SK-N-SH (cell line): Measurements from ENCODE around the gene EP300. TPM values are rescaled to one million over a fixed set of nuclear protein-coding genes. Genes with fewer than 3 reads are reported as not detected.

Experiments
- CTCF ChIA-PET: fragments of 300-600, 350-600 bp; formaldehyde crosslinking; extraction: SDS; loops from one replicate; lab custom pipeline; 2021; lab: Yijun Ruan, JAX
- POLR2A ChIA-PET: fragments of 350-600 bp; sonication (Branson Sonifier 250); formaldehyde crosslinking; extraction: SDS; loops from one replicate; lab custom pipeline; 2020; ENCODE audit warnings: antibody characterized with exemption, inconsistent platforms; lab: Yijun Ruan, JAX
- DNase-seq: peaks from one replicate; pipeline ENCODE4 v3.0.0; 2012
- H2AFZ ChIP-seq: fragments of 200-600 bp; sonication (generic); 2 replicates; pipeline ENCODE4 v1.8.1; 2016; ENCODE audit warnings: antibody characterized with exemption, mild to moderate bottlenecking, low read depth
- H3F3A ChIP-seq: fragments of 200-600 bp; sonication (generic); replicated peaks from 2 replicates; pipeline ENCODE3; 2016; ENCODE audit warnings: antibody characterized with exemption, mild to moderate bottlenecking; ENCODE audit not compliant: insufficient read depth
- H3K27ac ChIP-seq, 2 experiments: fragments of 200-500 bp in 1 of 2; fragments of 200-600 bp in 1 of 2; sonication (Bioruptor generic) in 1 of 2; sonication (generic), shearing (Covaris generic) in 1 of 2; 2 replicates each; pipeline versions ENCODE4 v1.5.1 to v1.6.1; 2014 to 2016; ENCODE audit warnings: low read depth in 2 of 2, inconsistent platforms in 1 of 2, low read length in 1 of 2, mild to moderate bottlenecking in 1 of 2, mixed read lengths in 1 of 2
- H3K27me3 ChIP-seq: fragments of 200-600 bp; sonication (generic), shearing (Covaris generic); 2 replicates; pipeline ENCODE4 v1.6.1; 2016; ENCODE audit warnings: mixed run types; ENCODE audit not compliant: insufficient read depth
- H3K36me3 ChIP-seq, 2 experiments: fragments of 200-500 bp in 1 of 2; fragments of 200-600 bp in 1 of 2; sonication (Bioruptor generic) in 1 of 2; sonication (generic) in 1 of 2; replicated peaks in 1 of 2; 2 replicates each; pipeline versions ENCODE3 to v1.5.1; 2014 to 2016; ENCODE audit warnings: low read length in 1 of 2, mild to moderate bottlenecking in 1 of 2; ENCODE audit not compliant: insufficient read depth in 2 of 2, control insufficient read depth in 1 of 2
- H3K4me1 ChIP-seq, 2 experiments: fragments of 200-500 bp in 1 of 2; fragments of 200-600 bp in 1 of 2; sonication (Bioruptor generic) in 1 of 2; sonication (generic), shearing (Covaris generic) in 1 of 2; 2 replicates each; pipeline versions ENCODE4 v1.5.1 to v1.6.1; 2014 to 2016; ENCODE audit warnings: low read depth in 1 of 2, low read length in 1 of 2, mixed run types in 1 of 2; ENCODE audit not compliant: insufficient read depth in 2 of 2, control insufficient read depth in 1 of 2
- H3K4me2 ChIP-seq: fragments of 200-600 bp; sonication (generic), shearing (Covaris generic); 2 replicates; pipeline ENCODE4 v1.6.1; 2017; ENCODE audit warnings: mixed run types
- H3K4me3 ChIP-seq, 2 experiments: fragments of 200-500 bp in 1 of 2; fragments of 200-600 bp in 1 of 2; sonication (Bioruptor generic) in 1 of 2; sonication (generic), shearing (Covaris generic) in 1 of 2; 2 replicates each; pipeline versions ENCODE4 v1.5.1 to v1.8.1; 2014 to 2016; ENCODE audit warnings: low read depth in 2 of 2, inconsistent platforms in 1 of 2, low read length in 1 of 2, mild to moderate bottlenecking in 1 of 2, mixed read lengths in 1 of 2, moderate library complexity in 1 of 2
- H3K79me2 ChIP-seq: fragments of 200-600 bp; sonication (generic); 2 replicates; pipeline ENCODE4 v1.8.1; 2017; ENCODE audit warnings: mild to moderate bottlenecking; ENCODE audit not compliant: insufficient read depth
- H3K9ac ChIP-seq: fragments of 200-600 bp; sonication (generic); 2 replicates; pipeline ENCODE4 v1.6.1; 2017; ENCODE audit warnings: mixed run types
- H3K9me2 ChIP-seq: fragments of 200-600 bp; sonication (generic); 2 replicates; pipeline ENCODE4 v1.6.1; 2017; ENCODE audit warnings: mixed run types
- H3K9me3 ChIP-seq: fragments of 200-600 bp; sonication (generic); 2 replicates; pipeline ENCODE4 v1.6.1; 2017; ENCODE audit warnings: mixed run types, mild to moderate bottlenecking, moderate library complexity
- H4K20me1 ChIP-seq: fragments of 200-600 bp; sonication (generic); 2 replicates; pipeline ENCODE4 v1.6.1; 2017; ENCODE audit warnings: mild to moderate bottlenecking, mixed run types; ENCODE audit not compliant: insufficient read depth
- ELF1 ChIP-seq: IDR thresholded peaks from 2 replicates; pipeline ENCODE4 v1.4.0; 2012
- EP300 ChIP-seq, 2 experiments: IDR thresholded peaks; 2 replicates each; pipeline versions ENCODE4 v1.4.0 to v1.6.1; 2012; ENCODE audit warnings: borderline replicate concordance in 1 of 2, low read depth in 1 of 2, low read length in 1 of 2
- EZH2phosphoT487 ChIP-seq: fragments of 200-600 bp; sonication (generic); IDR thresholded peaks from 2 replicates; pipeline ENCODE4 v1.6.1; 2017; ENCODE audit warnings: low read depth, mixed run types, mild to moderate bottlenecking, antibody characterized with exemption, moderate library complexity, borderline replicate concordance
- FOXJ3 ChIP-seq: sonication (generic); formaldehyde crosslinking; IDR thresholded peaks from 2 replicates; pipeline ENCODE4 v1.5.1; 2020; ENCODE audit warnings: mild to moderate bottlenecking, missing genetic modification reagents
- GABPA ChIP-seq: IDR thresholded peaks from 2 replicates; pipeline ENCODE4 v1.4.0; 2012; ENCODE audit warnings: low read depth, mild to moderate bottlenecking
- GATA2 ChIP-seq: sonication (generic); formaldehyde crosslinking; IDR thresholded peaks from 2 replicates; pipeline ENCODE4 v1.5.0; 2020; ENCODE audit warnings: mild to moderate bottlenecking, missing genetic modification reagents
- MEF2A ChIP-seq: IDR thresholded peaks from 2 replicates; pipeline ENCODE4 v1.4.0; 2012; ENCODE audit warnings: low read depth, borderline replicate concordance
- TAF1 ChIP-seq: IDR thresholded peaks from 2 replicates; pipeline ENCODE4 v1.6.1; 2012; ENCODE audit warnings: low read depth, mild to moderate bottlenecking, low read length, moderate library complexity, borderline replicate concordance
- TCF12 ChIP-seq: IDR thresholded peaks from 2 replicates; pipeline ENCODE4 v1.4.0; 2012
- WGBS: methylation state at CpG from one replicate; pipeline ENCODE4 v1.1.6; 2017; ENCODE audit warnings: low lambda C conversion rate; 5-methylcytosine and 5-hydroxymethylcytosine counted together
- polyA plus RNA-seq, 3 experiments: library from polyadenylated mRNA; depleted of rRNA; stranded (reverse); fragments of >200 nt; gene quantifications; 2 replicates each; pipeline ENCODE4 v1.2.3, GENCODE V29; 2012
- small RNA-seq, 7 experiments: library from RNA; depleted of rRNA; stranded (forward); fragments of <200 nt; gene quantifications; one replicate each; pipeline ENCODE3, GENCODE V24; 2012
- TF ChIP-seq, protein P1 (sequence below): IDR thresholded peaks from 2 replicates; pipeline ENCODE4 v1.4.0; 2012; ENCODE audit warnings: low read depth

EP300 gene
- polyA plus RNA-seq, 1 of the 3 experiments (the other 2 are of a cell fraction), result 7.1 TPM

DNA sequence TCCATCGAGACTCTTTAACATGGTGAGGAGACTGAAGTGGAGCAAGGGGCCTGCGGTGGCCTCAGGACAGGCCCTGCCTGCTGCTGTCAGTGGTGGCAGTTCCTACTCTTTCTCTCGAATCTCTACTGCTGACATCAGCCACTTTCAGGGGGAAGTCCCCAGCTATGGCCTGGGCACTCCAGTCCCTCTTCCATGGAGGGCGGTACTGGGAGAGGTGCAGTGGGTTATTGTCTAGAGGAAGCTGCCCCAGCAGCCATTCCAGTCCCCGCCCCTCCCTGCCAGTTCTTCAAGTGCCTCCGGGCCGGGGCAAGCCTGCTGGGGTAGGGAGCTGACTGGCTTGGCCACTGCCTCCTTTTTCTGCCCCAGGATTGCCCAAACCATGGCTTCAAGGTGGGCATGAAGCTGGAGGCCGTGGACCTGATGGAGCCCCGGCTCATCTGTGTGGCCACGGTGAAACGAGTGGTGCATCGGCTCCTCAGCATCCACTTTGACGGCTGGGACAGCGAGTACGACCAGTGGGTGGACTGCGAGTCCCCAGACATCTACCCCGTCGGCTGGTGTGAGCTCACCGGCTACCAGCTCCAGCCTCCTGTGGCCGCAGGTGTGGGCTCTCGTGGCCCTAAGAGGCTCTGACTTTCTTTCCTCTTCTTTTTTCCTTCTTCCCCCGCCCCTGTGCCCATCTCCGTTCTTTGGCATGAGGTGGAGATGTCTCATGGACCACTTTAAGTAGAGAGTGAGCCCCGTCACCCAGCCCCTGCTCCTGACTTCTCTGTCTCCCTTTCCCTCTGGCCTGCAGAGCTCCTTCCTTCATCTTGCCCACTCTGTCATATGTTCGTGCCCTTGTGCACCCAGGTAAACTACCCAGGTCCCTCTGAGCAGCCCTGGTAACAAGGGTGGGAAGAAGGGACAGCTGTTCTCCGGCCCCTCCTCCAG lies 134.6 kb downstream of the EP300 start:
- CTCF ChIA-PET, result no interaction called here
- 94% methylated on average over 10 of the region's 26 CpGs for WGBS

DNA sequence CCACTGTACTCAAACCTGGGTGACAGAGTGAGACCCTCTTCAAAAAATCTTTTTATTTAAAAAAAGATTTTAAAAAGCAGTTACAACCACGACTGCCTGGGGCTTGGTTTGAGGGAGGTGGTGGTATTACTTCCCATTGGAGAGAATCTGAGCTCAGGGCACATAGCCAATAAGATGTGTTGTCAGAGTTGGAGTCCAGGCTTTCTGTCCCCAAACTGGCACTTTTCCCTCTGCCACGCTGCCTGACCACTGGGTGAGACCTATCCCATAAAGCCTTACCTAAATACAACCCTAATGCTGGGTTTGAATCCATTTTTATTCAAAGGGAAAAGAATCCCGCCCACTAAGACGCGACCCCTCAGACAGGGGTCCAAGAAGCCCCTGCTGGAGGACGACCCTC lies 136.8 kb downstream of the EP300 start:
- WGBS, result 100% methylated on average over 1 of the region's 6 CpGs
- no peak overlapping the region for H3K4me2 ChIP-seq
- no peak overlapping the region for H2AFZ ChIP-seq
- no peaks in the 10 kb centered on the region for H3K27me3 ChIP-seq
- no peak overlapping the region for H3K4me3 ChIP-seq
- no peak for TF ChIP-seq FOXJ3 (CRISPR knock-in tag)
- no peak for TF ChIP-seq MEF2A
- no peak for TF ChIP-seq ELF1
- TF ChIP-seq, protein P1, sequence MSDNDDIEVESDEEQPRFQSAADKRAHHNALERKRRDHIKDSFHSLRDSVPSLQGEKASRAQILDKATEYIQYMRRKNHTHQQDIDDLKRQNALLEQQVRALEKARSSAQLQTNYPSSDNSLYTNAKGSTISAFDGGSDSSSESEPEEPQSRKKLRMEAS, result no peak
- no peak for TF ChIP-seq TCF12
- TF ChIP-seq TAF1, result no peak
- no peak for TF ChIP-seq GABPA
- no peak for TF ChIP-seq EZH2phosphoT487
- TF ChIP-seq, all 33 proteins: peak for 0
- H3K9me2 ChIP-seq, result no peaks in the 10 kb centered on the region
- no peaks in the 10 kb centered on the region for H3K79me2 ChIP-seq
- H3K9me3 ChIP-seq, result no peaks in the 10 kb centered on the region
- H4K20me1 ChIP-seq, result no peaks in the 10 kb centered on the region
- CTCF ChIA-PET, result no interaction called here
- H3K9ac ChIP-seq, result no peak overlapping the region
- POLR2A ChIA-PET, result no interaction called here
- peaks cover 0 to 2% of the 10 kb centered on the region in 2 experiments; a peak in 1 of 4 replicates for H3K4me1 ChIP-seq
- no peak overlapping the region for H3K27ac ChIP-seq
- H3F3A ChIP-seq, result no peaks in the 10 kb centered on the region
- DNase-seq, result no peak
- no peaks in the 10 kb centered on the region for H3K36me3 ChIP-seq

More for the DNA sequence above, 134.6 kb downstream of the EP300 start:
- H3K27me3 ChIP-seq, result no peaks in the 10 kb centered on the region
- no peak overlapping the region for H3K9ac ChIP-seq
- H3K9me3 ChIP-seq, result no peaks in the 10 kb centered on the region
- no peak overlapping the region for H3K4me3 ChIP-seq
- H3K9me2 ChIP-seq, result no peaks in the 10 kb centered on the region
- TF ChIP-seq GATA2 (no peak), EP300 (IDR thresholded peaks at IDR 0.05; ENCODE audit: borderline replicate concordance in 1 of 2, low read depth in 1 of 2, low read length in 1 of 2) (no peak)
- H3F3A ChIP-seq, result no peaks in the 10 kb centered on the region
- H3K4me1 ChIP-seq, result no peaks in the 10 kb centered on the region
- no peak for DNase-seq
- no peaks in the 10 kb centered on the region for H4K20me1 ChIP-seq
- no peak overlapping the region for H3K4me2 ChIP-seq
- no peaks in the 10 kb centered on the region for H3K36me3 ChIP-seq
- POLR2A ChIA-PET, result interaction anchor here (0.9 kb wide), 1 partner anchor 10 kb away, joined by 3 read pairs; no protein-coding TSS in a partner anchor
- H3K79me2 ChIP-seq, result no peaks in the 10 kb centered on the region
- H3K27ac ChIP-seq, result no peak overlapping the region
- no peak overlapping the region for H2AFZ ChIP-seq

Small RNA genes within 50 kb of the gene (small RNA-seq; reads per million reads assigned to genes)
- gene RF00019, result 0 reads per million in 7 experiments
- 0 reads per million in 7 experiments for gene RNU6-375P

Other genes starting within 250 kb of the EP300 start
- 66.0 and 72.3 TPM in 2 replicates for gene ST13, start 236.0 kb upstream of the EP300 start, polyA plus RNA-seq (2012; rRNA removed)
- 8.6 and 10.7 TPM in 2 replicates for gene XPNPEP3, start 235.4 kb upstream of the EP300 start, polyA plus RNA-seq (2012; rRNA removed)
- gene DNAJB7, start 230.5 kb upstream of the EP300 start, polyA plus RNA-seq (2012; rRNA removed), result not detected in 2 replicates
- gene RBX1, start 141.2 kb upstream of the EP300 start, polyA plus RNA-seq (2012; rRNA removed), result 51.2 and 53.7 TPM in 2 replicates
- 11.8 and 13.3 TPM in 2 replicates for gene L3MBTL2, start 112.7 kb downstream of the EP300 start, polyA plus RNA-seq (2012; rRNA removed)
- 0.03 and 0.08 TPM in 2 replicates for gene CHADL, start 148.3 kb downstream of the EP300 start, polyA plus RNA-seq (2012; rRNA removed)
- 65.8 and 67.1 TPM in 2 replicates for gene RANGAP1, start 193.6 kb downstream of the EP300 start, polyA plus RNA-seq (2012; rRNA removed)
- 21.7 and 27.1 TPM in 2 replicates for gene ZC3H7B, start 208.9 kb downstream of the EP300 start, polyA plus RNA-seq (2012; rRNA removed)